Hepatocyte (in vitro differentiated cells): Measurements from ENCODE around the gene PCGF1. TPM values are rescaled to one million over a fixed set of nuclear protein-coding genes. Genes with fewer than 3 reads are reported as not detected.
A peak's percentile ranks its signal among the peaks of the same experiment; 100 is the strongest.

ENCODE experiments used
- DNase-seq: peaks from one replicate; pipeline ENCODE4 v3.0.0-alpha.2; 2016; ENCODE audit warnings: low spot score
- H2AFZ ChIP-seq: fragments of 200-600 bp; sonication (generic); 2 replicates; pipeline ENCODE4 v1.6.0; 2016; ENCODE audit warnings: antibody characterized with exemption, mild to moderate bottlenecking
- H3K27ac ChIP-seq: fragments of 200-600 bp; sonication (generic); 2 replicates; pipeline ENCODE4 v1.5.1; 2016; ENCODE audit warnings: mild to moderate bottlenecking
- H3K27me3 ChIP-seq: fragments of 200-600 bp; sonication (generic); 2 replicates; pipeline ENCODE4 v1.6.1; 2016
- H3K36me3 ChIP-seq: fragments of 200-600 bp; sonication (generic); replicated peaks from 2 replicates; pipeline ENCODE4 v1.5.1; 2016; ENCODE audit warnings: low read depth; ENCODE audit not compliant: insufficient read depth
- H3K4me1 ChIP-seq: fragments of 200-600 bp; sonication (generic); 2 replicates; pipeline ENCODE4 v1.5.1; 2016; ENCODE audit warnings: mild to moderate bottlenecking, moderate library complexity; ENCODE audit not compliant: insufficient read depth
- H3K4me2 ChIP-seq: fragments of 200-600 bp; sonication (generic); 2 replicates; pipeline ENCODE4 v1.6.0; 2016
- H3K4me3 ChIP-seq: fragments of 200-600 bp; sonication (generic); 2 replicates; pipeline ENCODE4 v1.5.1; 2016; ENCODE audit warnings: mild to moderate bottlenecking
- H3K79me2 ChIP-seq: fragments of 200-600 bp; sonication (generic); 2 replicates; pipeline ENCODE4 v1.6.0; 2017; ENCODE audit warnings: mild to moderate bottlenecking
- H3K9me2 ChIP-seq: fragments of 200-600 bp; sonication (generic); replicated peaks from 2 replicates; pipeline ENCODE4 v1.6.0; 2017; ENCODE audit warnings: mild to moderate bottlenecking; ENCODE audit not compliant: insufficient read depth
- H3K9me3 ChIP-seq: fragments of 200-600 bp; sonication (generic); 2 replicates; pipeline ENCODE4 v1.5.1; 2016; ENCODE audit warnings: low read depth, mild to moderate bottlenecking
- H4K20me1 ChIP-seq: fragments of 200-600 bp; sonication (generic); 2 replicates; pipeline ENCODE4 v1.6.0; 2016; ENCODE audit warnings: mild to moderate bottlenecking; ENCODE audit not compliant: insufficient read depth, poor library complexity, severe bottlenecking
- EZH2 ChIP-seq: fragments of 200-600 bp; sonication (generic); IDR thresholded peaks from 2 replicates; pipeline ENCODE4 v1.6.1; 2016; ENCODE audit warnings: antibody characterized with exemption, mild to moderate bottlenecking, borderline replicate concordance
- EZH2phosphoT487 ChIP-seq: fragments of 200-600 bp; sonication (generic); IDR thresholded peaks from one replicate; pipeline ENCODE4 v1.6.1; 2018; ENCODE audit warnings: antibody characterized with exemption, mild to moderate bottlenecking, low read depth, moderate library complexity; ENCODE audit not compliant: unreplicated experiment, severe bottlenecking
- WGBS: methylation state at CpG from one replicate; pipeline ENCODE4 v1.1.6; 2016; ENCODE audit warnings: low lambda C conversion rate; ENCODE audit errors: missing lambda C conversion rate; 5-methylcytosine and 5-hydroxymethylcytosine counted together
- polyA plus RNA-seq: library from polyadenylated mRNA; unstranded; fragments of >200 nt; fragmentation: Nextera tagmentation; extraction: Ambion mirVana; gene quantifications from 2 replicates; pipeline ENCODE4 v1.2.1, GENCODE V29; 2016
- total RNA-seq: library from RNA; depleted of rRNA; stranded (reverse); fragments of >200 nt; gene quantifications from 2 replicates; pipeline ENCODE4 v1.2.3, GENCODE V29; 2014
- TF ChIP-seq, protein P1 (sequence below): fragments of 200-600 bp; sonication (generic); IDR thresholded peaks from 2 replicates; pipeline ENCODE4 v1.5.1; 2016; ENCODE audit warnings: antibody characterized with exemption, mild to moderate bottlenecking; ENCODE audit not compliant: poor library complexity

Gene PCGF1
- total and polyA plus RNA-seq, 2 experiments from 2014 or later, result 10.6 to 30.2 TPM

GRCh38 chr2:74550231-74550630 lies 42.7 kb upstream of the PCGF1 start:
- no peak for TF ChIP-seq EZH2
- TF ChIP-seq, protein P1, sequence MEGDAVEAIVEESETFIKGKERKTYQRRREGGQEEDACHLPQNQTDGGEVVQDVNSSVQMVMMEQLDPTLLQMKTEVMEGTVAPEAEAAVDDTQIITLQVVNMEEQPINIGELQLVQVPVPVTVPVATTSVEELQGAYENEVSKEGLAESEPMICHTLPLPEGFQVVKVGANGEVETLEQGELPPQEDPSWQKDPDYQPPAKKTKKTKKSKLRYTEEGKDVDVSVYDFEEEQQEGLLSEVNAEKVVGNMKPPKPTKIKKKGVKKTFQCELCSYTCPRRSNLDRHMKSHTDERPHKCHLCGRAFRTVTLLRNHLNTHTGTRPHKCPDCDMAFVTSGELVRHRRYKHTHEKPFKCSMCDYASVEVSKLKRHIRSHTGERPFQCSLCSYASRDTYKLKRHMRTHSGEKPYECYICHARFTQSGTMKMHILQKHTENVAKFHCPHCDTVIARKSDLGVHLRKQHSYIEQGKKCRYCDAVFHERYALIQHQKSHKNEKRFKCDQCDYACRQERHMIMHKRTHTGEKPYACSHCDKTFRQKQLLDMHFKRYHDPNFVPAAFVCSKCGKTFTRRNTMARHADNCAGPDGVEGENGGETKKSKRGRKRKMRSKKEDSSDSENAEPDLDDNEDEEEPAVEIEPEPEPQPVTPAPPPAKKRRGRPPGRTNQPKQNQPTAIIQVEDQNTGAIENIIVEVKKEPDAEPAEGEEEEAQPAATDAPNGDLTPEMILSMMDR, result no peak
- no peak for TF ChIP-seq EZH2phosphoT487
- no peaks in the 10 kb centered on the region for H3K36me3 ChIP-seq
- no peak overlapping the region for H2AFZ ChIP-seq
- H3K4me1 ChIP-seq, result peaks cover 14% of the 10 kb centered on the region
- WGBS, result 81% methylated on average over 7 of the region's 7 CpGs
- no peaks in the 10 kb centered on the region for H4K20me1 ChIP-seq
- no peaks in the 10 kb centered on the region for H3K79me2 ChIP-seq
- H3K4me2 ChIP-seq, result no peak overlapping the region
- H3K9me2 ChIP-seq, result no peaks in the 10 kb centered on the region
- no peak overlapping the region for H3K4me3 ChIP-seq
- no peak for DNase-seq
- no peaks in the 10 kb centered on the region for H3K27me3 ChIP-seq
- no peak overlapping the region for H3K27ac ChIP-seq
- no peaks in the 10 kb centered on the region for H3K9me3 ChIP-seq

GRCh38 chr2:74548900-74549826 lies 41.7 kb upstream of the PCGF1 start:
- H2AFZ ChIP-seq, result peak overlapping the region; percentile 51
- no peaks in the 10 kb centered on the region for H3K79me2 ChIP-seq
- H4K20me1 ChIP-seq, result no peaks in the 10 kb centered on the region
- no peaks in the 10 kb centered on the region for H3K27me3 ChIP-seq
- DNase-seq, result peak; percentile 87
- H3K9me2 ChIP-seq, result no peaks in the 10 kb centered on the region
- WGBS, result 4% methylated on average over 80 of the region's 85 CpGs
- H3K4me2 ChIP-seq, result peak overlapping the region; percentile 99
- TF ChIP-seq, protein P1, result no peak
- no peak for TF ChIP-seq EZH2
- TF ChIP-seq EZH2phosphoT487, result no peak
- no peaks in the 10 kb centered on the region for H3K9me3 ChIP-seq
- H3K4me1 ChIP-seq, result peaks cover 12% of the 10 kb centered on the region
- peak overlapping the region; percentile 49 for H3K4me3 ChIP-seq
- peak overlapping the region; percentile 22 for H3K27ac ChIP-seq
- H3K36me3 ChIP-seq, result no peaks in the 10 kb centered on the region

DNA sequence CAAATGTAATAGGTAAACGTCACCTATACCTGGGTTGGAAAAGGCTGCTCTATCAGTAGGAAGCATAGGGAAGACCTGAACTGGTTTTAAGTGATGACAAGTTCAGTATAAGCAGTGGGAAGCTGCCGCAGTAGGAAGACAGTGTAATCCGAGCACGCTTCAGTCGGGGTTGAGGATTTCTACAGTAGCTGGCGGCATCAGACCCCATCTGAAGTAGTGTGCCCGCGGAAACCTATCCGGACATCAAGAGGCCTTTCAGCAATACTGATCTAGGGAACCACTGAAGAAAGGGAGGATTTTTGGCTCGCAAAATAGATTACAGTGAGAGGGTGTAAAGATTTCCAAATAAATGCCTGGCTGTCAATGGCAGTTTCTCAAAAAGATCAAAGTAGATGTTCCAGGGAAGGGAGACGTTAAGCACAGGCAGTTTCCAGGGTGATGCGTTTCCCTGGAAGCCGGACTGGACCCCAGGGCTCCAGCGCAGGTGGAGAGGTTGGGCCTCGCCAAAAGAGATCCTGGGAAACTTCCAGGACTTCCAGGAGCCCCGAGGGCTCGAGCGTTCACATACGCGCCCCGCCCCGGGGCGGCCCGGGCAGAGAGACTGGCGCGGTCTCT lies 40.9 kb upstream of the PCGF1 start:
- TF ChIP-seq, protein P1, result no peak
- TF ChIP-seq EZH2 (no peak), EZH2phosphoT487 (no peak)
- peak overlapping the region; percentile 5 for H3K27ac ChIP-seq
- no peak for DNase-seq
- H2AFZ ChIP-seq, result peak overlapping the region; percentile 51
- no peaks in the 10 kb centered on the region for H4K20me1 ChIP-seq
- 14% methylated on average over 21 of the region's 26 CpGs for WGBS
- H3K9me2 ChIP-seq, result no peaks in the 10 kb centered on the region
- peak overlapping the region; percentile 99 for H3K4me2 ChIP-seq
- H3K4me1 ChIP-seq, result peaks cover 9% of the 10 kb centered on the region
- no peaks in the 10 kb centered on the region for H3K36me3 ChIP-seq
- peak overlapping the region; percentile 49 for H3K4me3 ChIP-seq
- no peaks in the 10 kb centered on the region for H3K27me3 ChIP-seq
- no peaks in the 10 kb centered on the region for H3K9me3 ChIP-seq
- H3K79me2 ChIP-seq, result no peaks in the 10 kb centered on the region
